ENCODE data around the gene VAV1.

Gene VAV1

DNA sequence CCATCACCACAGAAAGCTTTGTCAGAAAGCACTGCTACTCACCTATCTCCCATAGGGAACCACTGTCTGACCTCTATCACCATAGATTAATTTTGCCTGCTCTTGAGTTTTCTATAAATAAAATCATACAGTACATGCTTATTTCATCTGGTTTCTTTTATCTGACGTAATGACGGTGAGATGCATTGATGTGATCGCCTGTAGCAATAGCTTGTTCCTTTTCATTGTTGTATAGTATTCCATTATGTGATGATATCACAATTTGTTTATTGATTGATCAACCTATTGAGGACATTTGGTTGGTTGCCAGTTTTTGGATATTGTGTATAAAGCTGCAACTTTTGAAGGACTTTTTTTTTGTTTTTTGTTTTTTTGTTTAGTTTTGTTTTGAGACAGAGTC lies 63.0 kb downstream of the VAV1 start:
- Histone ChIP-seq H3F3A (ENCODE audit: insufficient read depth) (no peaks in the 10 kb centered on the region), H3K9ac (ENCODE audit: low read length) (no peak overlapping the region), H3K9me2 (replicated peaks; ENCODE audit: insufficient read depth, low read length) (no peaks in the 10 kb centered on the region), H3K27ac (ENCODE audit: low read depth, low read length) (no peak overlapping the region), H3K27me3 (ENCODE audit: low read length) (no peaks in the 10 kb centered on the region), H4K20me1 (ENCODE audit: low read depth, low read length) (no peaks in the 10 kb centered on the region), H3K9me3 (ENCODE audit: insufficient read depth, low read length) (no peaks in the 10 kb centered on the region), H3K36me3 (ENCODE audit: low read length) (peaks cover 23% of the 10 kb centered on the region; the same call in 1 of the 2 replicates), H2AFZ (ENCODE audit: low read depth, low read length, severe bottlenecking) (no peak overlapping the region), H3K4me3 (ENCODE audit: insufficient read depth, low read length, poor library complexity, severe bottlenecking) (no peak overlapping the region), H3K79me2 (ENCODE audit: insufficient read depth, low read length) (no peaks in the 10 kb centered on the region), H3K4me2 (ENCODE audit: low read depth, low read length, poor library complexity, severe bottlenecking) (no peak overlapping the region)
- no peak for TF ChIP-seq EZH2phosphoT487 (conservative IDR thresholded peaks at IDR 0.05; ENCODE audit: low read length)
- TF ChIP-seq CTCF (IDR thresholded peaks at IDR 0.05; ENCODE audit: insufficient read depth, low read length, poor library complexity, severe bottlenecking): no peak

DNA sequence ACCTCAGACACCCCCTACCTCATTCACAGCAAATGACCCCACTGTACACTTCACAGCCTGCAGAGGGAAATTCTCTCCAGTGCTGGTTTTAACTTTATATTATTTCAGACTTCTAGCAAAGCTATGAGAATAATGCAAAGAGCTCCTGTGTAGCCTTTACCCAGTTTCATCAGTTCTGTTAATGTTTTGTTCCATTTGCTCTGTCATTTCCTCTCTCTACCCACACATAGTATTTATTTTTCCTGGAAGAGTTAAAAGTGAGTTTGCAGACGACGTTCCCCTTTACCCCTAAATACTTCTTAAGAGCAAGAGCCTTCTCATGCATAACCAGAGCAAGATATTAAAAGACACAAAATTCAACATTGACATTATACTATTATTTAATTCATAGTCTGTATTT lies 65.0 kb downstream of the VAV1 start:
- no peak overlapping the region for H3K9ac ChIP-seq (ENCODE audit: low read length)
- no peaks in the 10 kb centered on the region for H3K9me2 ChIP-seq (replicated peaks; ENCODE audit: insufficient read depth, low read length)
- no peaks in the 10 kb centered on the region for H3K27me3 ChIP-seq (ENCODE audit: low read length)
- no peak overlapping the region for H3K27ac ChIP-seq (ENCODE audit: low read depth, low read length)
- H3K9me3 ChIP-seq (ENCODE audit: insufficient read depth, low read length): no peaks in the 10 kb centered on the region
- H3K4me2 ChIP-seq (ENCODE audit: low read depth, low read length, poor library complexity, severe bottlenecking): no peak overlapping the region
- H4K20me1 ChIP-seq (ENCODE audit: low read depth, low read length): no peaks in the 10 kb centered on the region
- H3F3A ChIP-seq (ENCODE audit: insufficient read depth): no peaks in the 10 kb centered on the region; the same call in 1 of the 2 replicates
- no peak overlapping the region for H2AFZ ChIP-seq (ENCODE audit: low read depth, low read length, severe bottlenecking)
- no peak for TF ChIP-seq EZH2phosphoT487 (conservative IDR thresholded peaks at IDR 0.05; ENCODE audit: low read length)
- H3K36me3 ChIP-seq (ENCODE audit: low read length): peaks cover 23% of the 10 kb centered on the region; the same call in 1 of the 2 replicates
- no peaks in the 10 kb centered on the region for H3K79me2 ChIP-seq (ENCODE audit: insufficient read depth, low read length)
- H3K4me3 ChIP-seq (ENCODE audit: insufficient read depth, low read length, poor library complexity, severe bottlenecking): no peak overlapping the region

GRCh38 chr19:6838062-6838655 lies 65.7 kb downstream of the VAV1 start:
- Histone ChIP-seq H3K4me2 (ENCODE audit: low read depth, low read length, poor library complexity, severe bottlenecking) (no peak overlapping the region), H3K9me2 (replicated peaks; ENCODE audit: insufficient read depth, low read length) (no peaks in the 10 kb centered on the region), H3K27ac (ENCODE audit: low read depth, low read length) (no peak overlapping the region), H2AFZ (ENCODE audit: low read depth, low read length, severe bottlenecking) (no peak overlapping the region), H3F3A (ENCODE audit: insufficient read depth) (peaks cover under 1% of the 10 kb centered on the region; the same call in 1 of the 2 replicates), H3K36me3 (ENCODE audit: low read length) (peaks cover 17% of the 10 kb centered on the region; the same call in 1 of the 2 replicates), H3K9me3 (ENCODE audit: insufficient read depth, low read length) (no peaks in the 10 kb centered on the region), H3K9ac (ENCODE audit: low read length) (no peak overlapping the region), H3K27me3 (ENCODE audit: low read length) (no peaks in the 10 kb centered on the region), H4K20me1 (ENCODE audit: low read depth, low read length) (no peaks in the 10 kb centered on the region), H3K4me3 (ENCODE audit: insufficient read depth, low read length, poor library complexity, severe bottlenecking) (no peak overlapping the region), H3K79me2 (ENCODE audit: insufficient read depth, low read length) (no peaks in the 10 kb centered on the region)
- TF ChIP-seq CTCF (IDR thresholded peaks at IDR 0.05; ENCODE audit: insufficient read depth, low read length, poor library complexity, severe bottlenecking) (no peak), EZH2phosphoT487 (conservative IDR thresholded peaks at IDR 0.05; ENCODE audit: low read length) (no peak)

DNA sequence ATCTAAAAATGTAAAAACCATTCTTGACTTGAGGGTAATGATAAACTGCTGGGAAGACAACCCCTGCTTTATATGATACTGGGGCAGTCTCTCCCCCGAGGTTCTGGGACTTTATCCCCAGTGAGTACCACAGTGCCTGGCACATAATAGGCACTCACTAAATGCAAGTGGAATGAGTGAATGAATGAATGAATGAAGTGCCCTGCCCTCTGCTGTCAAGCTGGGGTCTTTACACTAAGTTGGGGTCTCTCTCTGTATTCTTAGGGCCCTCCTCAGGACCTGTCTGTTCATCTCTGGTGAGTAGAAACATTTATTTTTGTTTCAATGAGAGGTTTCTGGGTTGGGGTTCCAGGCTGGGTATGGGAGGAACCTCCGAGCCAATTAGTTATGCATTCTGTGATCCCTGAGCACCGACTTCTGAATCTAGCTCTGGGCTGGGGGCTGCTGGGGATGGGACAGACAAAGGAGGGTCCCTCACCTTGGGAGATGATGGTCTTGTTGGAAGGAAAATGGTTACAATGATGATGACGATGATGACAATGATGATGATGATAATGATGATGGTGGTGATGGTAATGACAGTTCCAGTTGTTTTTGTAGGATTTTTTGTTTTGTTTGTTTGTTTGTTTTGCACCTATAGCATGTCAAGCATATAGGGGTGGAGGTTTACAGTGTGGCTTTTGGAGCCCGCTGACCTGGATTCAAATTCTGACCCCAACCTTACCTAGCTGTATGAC lies 70.5 kb downstream of the VAV1 start:
- no peak overlapping the region for H3K9ac ChIP-seq (ENCODE audit: low read length)
- H2AFZ ChIP-seq (ENCODE audit: low read depth, low read length, severe bottlenecking): no peak overlapping the region
- H3K9me2 ChIP-seq (replicated peaks; ENCODE audit: insufficient read depth, low read length): no peaks in the 10 kb centered on the region
- H3K4me3 ChIP-seq (ENCODE audit: insufficient read depth, low read length, poor library complexity, severe bottlenecking): no peak overlapping the region
- H3K4me2 ChIP-seq (ENCODE audit: low read depth, low read length, poor library complexity, severe bottlenecking): no peak overlapping the region
- no peaks in the 10 kb centered on the region for H3K9me3 ChIP-seq (ENCODE audit: insufficient read depth, low read length)
- H3K79me2 ChIP-seq (ENCODE audit: insufficient read depth, low read length): no peaks in the 10 kb centered on the region
- TF ChIP-seq EZH2phosphoT487 (conservative IDR thresholded peaks at IDR 0.05; ENCODE audit: low read length) (no peak), CTCF (IDR thresholded peaks at IDR 0.05; ENCODE audit: insufficient read depth, low read length, poor library complexity, severe bottlenecking) (no peak)
- peaks cover 6% of the 10 kb centered on the region; the same call in 1 of the 2 replicates for H3F3A ChIP-seq (ENCODE audit: insufficient read depth)
- no peak overlapping the region for H3K27ac ChIP-seq (ENCODE audit: low read depth, low read length)
- H4K20me1 ChIP-seq (ENCODE audit: low read depth, low read length): no peaks in the 10 kb centered on the region
- peaks cover 7% of the 10 kb centered on the region; the same call in 1 of the 2 replicates for H3K36me3 ChIP-seq (ENCODE audit: low read length)
- H3K27me3 ChIP-seq (ENCODE audit: low read length): no peaks in the 10 kb centered on the region

All from SU-DHL-6 (cell line).